K562 treated with DMSO at 1 percent for 12 hours (cell line): Measurements from ENCODE around the gene OR5D13. TPM values are rescaled to one million over a fixed set of nuclear protein-coding genes. Genes with fewer than 3 reads are reported as not detected.

Experiments used
- total RNA-seq: library from RNA; unstranded; fragments of 300-600 nt; gene quantifications from 2 replicates; pipeline ENCODE4 v1.2.3, GENCODE V29; 2022; ENCODE audit not compliant: insufficient read depth

Gene OR5D13, protein sequence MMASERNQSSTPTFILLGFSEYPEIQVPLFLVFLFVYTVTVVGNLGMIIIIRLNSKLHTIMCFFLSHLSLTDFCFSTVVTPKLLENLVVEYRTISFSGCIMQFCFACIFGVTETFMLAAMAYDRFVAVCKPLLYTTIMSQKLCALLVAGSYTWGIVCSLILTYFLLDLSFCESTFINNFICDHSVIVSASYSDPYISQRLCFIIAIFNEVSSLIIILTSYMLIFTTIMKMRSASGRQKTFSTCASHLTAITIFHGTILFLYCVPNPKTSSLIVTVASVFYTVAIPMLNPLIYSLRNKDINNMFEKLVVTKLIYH
- total RNA-seq, result not detected in 2 replicates

DNA sequence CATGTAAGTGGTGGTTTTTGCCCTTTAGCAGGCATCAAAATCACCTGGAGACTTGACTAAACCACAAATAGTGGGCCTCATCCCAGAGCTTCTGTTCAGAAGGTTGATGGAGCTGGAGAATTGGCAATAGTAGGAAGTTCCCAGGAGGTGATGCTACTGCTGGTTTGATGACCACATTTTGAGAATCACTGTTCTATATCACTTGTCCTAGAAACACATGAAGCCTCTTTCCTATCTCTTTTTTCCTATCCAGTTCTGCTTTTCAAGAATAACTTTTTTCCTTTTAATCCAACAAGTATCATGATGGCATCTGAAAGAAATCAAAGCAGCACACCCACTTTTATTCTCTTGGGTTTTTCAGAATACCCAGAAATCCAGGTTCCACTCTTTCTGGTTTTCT is at the start of gene OR5D13:
Gene OR5D13 (plus strand): TSS at position 301 of the 400 bp plus-strand sequence. CDS start 0 bp downstream, at position 301.

DNA sequence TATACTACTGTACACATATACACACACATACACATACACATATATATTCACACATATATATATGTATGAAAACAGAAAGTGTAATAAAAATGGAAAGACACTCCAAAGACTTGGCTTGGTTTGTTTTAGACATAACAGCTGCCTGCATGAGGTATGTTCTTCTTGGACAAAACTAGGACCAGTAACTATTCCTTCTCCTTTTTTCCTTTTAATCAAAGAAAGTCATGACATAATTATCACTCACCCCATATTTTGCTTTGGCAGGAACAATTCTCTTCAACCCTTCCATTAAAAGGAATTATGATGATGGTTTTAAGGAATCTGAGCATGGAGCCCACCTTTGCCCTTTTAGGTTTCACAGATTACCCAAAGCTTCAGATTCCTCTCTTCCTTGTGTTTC is 22.0 kb downstream of the OR5D13 start, which contains the start of gene OR5D14:
Gene OR5D14 (plus strand): TSS at position 301 of the 400 bp plus-strand sequence. CDS start 0 bp downstream, at position 301.

DNA sequence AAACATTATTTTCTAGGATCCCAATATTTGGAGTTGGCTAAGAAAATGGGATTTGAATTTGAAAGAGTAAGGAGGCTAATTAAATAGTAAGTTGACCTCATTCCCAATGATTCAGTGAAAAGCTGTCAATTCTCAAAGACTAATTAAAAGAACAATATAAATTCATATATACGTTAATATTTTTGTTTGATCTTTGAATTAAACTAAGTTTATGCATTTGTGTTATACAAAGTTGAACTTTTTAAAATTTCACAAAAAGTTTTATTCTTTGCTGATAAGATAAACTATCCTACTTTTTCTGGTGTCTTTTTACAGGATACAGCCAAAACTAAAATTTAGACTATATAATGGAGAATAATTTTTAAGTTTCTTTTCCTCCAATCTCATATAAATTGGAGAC is 37.8 kb downstream of the OR5D13 start, which contains the start of gene OR5L1:
Gene OR5L1 (plus strand): TSS at position 301 of the 400 bp plus-strand sequence. CDS start 100 bp downstream, outside the sequence.

DNA sequence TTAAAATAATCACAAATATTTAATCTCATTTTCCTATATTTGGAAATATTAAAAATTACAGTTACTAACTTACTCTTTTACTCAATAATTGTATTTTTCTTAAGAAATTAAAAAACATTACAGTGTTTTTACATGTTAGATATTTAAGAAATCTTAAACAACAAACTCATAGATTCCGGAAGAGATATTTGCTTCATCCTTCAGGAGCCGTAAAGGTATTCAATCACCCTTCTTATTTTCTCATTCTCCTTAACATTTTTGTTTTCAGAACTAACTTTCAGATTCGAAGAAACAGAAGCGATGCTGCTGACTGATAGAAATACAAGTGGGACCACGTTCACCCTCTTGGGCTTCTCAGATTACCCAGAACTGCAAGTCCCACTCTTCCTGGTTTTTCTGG is 46.1 kb downstream of the OR5D13 start, which contains the start of gene OR5D18:
Gene OR5D18 (plus strand): TSS at position 301 of the 400 bp plus-strand sequence. CDS start 0 bp downstream, at position 301.

Other genes with a start within 250 kb of the OR5D13 start
- gene OR4C15, start 219.0 kb upstream of the OR5D13 start, total RNA-seq, result not detected in 2 replicates
- not detected in 2 replicates for gene OR4C16, start 201.3 kb upstream of the OR5D13 start, total RNA-seq
- not detected in 2 replicates for gene OR4C11, start 165.8 kb upstream of the OR5D13 start, total RNA-seq
- not detected in 2 replicates for gene OR4P4, start 138.3 kb upstream of the OR5D13 start, total RNA-seq
- gene OR4S2, start 125.1 kb upstream of the OR5D13 start, total RNA-seq, result not detected in 2 replicates
- not detected in 2 replicates for gene OR4C6, start 111.2 kb upstream of the OR5D13 start, total RNA-seq
- not detected in 2 replicates for gene OR5D14, start 22.1 kb downstream of the OR5D13 start, total RNA-seq
- not detected in 2 replicates for gene OR5L1, start 37.9 kb downstream of the OR5D13 start, total RNA-seq
- gene OR5D18, start 46.2 kb downstream of the OR5D13 start, total RNA-seq, result not detected in 2 replicates
- not detected in 2 replicates for gene OR5L2, start 53.8 kb downstream of the OR5D13 start, total RNA-seq
- not detected in 2 replicates for gene OR5D16, start 65.3 kb downstream of the OR5D13 start, total RNA-seq
- gene TRIM51, start 109.9 kb downstream of the OR5D13 start, total RNA-seq, result not detected in 2 replicates
- gene OR5W2, start 141.1 kb downstream of the OR5D13 start, total RNA-seq, result not detected in 2 replicates
- not detected in 2 replicates for gene OR5I1, start 163.0 kb downstream of the OR5D13 start, total RNA-seq
- not detected in 2 replicates for gene OR10AG1, start 196.5 kb downstream of the OR5D13 start, total RNA-seq
- gene OR5F1, start 221.2 kb downstream of the OR5D13 start, total RNA-seq, result not detected in 2 replicates